ENCODE results near the gene ZNF500.

ZNF500 gene

DNA sequence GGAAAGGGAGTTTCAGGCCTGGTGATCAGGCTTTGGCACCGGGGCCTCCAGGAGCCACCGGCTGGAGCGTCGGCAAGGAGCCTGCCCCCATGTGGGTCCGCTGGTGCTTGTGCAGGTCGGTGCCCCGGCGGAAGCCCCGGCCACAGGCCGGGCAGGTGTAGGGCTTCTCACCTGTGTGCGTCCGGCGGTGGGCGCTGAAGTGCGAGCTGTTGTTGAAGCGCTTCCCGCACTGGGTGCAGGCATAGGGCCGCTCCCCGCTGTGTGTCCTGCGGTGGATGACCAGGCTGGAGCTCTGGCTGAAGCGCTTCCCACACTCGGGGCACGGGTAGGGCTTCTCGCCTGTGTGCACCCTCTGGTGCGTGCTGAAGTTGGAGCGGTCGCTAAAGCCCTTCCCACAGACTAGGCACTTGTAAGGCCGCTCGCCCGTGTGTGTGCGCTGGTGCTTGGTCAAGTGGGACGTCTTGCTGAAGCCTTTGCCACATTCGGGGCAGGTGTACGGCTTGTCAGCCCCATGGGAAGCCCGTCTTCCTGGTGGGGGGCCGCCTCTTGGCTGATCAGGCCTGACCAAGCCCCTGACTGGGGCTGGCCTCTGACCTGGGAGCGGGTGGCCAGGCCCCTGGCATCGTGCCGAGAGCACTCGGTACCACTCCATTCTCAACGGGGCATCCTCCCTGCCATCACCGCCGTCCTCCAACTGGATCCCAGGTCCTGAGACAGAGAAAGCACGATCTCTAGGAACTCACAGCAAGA is 14.4 kb downstream of the ZNF500 start:
- DNase-seq (ENCODE audit: low read depth, low spot score): no peak
- TF ChIP-seq, protein P1, sequence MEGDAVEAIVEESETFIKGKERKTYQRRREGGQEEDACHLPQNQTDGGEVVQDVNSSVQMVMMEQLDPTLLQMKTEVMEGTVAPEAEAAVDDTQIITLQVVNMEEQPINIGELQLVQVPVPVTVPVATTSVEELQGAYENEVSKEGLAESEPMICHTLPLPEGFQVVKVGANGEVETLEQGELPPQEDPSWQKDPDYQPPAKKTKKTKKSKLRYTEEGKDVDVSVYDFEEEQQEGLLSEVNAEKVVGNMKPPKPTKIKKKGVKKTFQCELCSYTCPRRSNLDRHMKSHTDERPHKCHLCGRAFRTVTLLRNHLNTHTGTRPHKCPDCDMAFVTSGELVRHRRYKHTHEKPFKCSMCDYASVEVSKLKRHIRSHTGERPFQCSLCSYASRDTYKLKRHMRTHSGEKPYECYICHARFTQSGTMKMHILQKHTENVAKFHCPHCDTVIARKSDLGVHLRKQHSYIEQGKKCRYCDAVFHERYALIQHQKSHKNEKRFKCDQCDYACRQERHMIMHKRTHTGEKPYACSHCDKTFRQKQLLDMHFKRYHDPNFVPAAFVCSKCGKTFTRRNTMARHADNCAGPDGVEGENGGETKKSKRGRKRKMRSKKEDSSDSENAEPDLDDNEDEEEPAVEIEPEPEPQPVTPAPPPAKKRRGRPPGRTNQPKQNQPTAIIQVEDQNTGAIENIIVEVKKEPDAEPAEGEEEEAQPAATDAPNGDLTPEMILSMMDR (IDR thresholded peaks at IDR 0.05; ENCODE audit: low read depth, low read length): no peak
- H3K4me3 ChIP-seq (ENCODE audit: low read depth, low read length): no peak overlapping the region
- in situ Hi-C loops (cut with HindIII; ENCODE audit: low sequenced_read_pairs): no loop called here

- in situ Hi-C loops (cut with HindIII; ENCODE audit: low sequenced_read_pairs): no loop called here
- H3K4me3 ChIP-seq (ENCODE audit: low read depth, low read length): no peak overlapping the region
- TF ChIP-seq, protein P1 (IDR thresholded peaks at IDR 0.05; ENCODE audit: low read depth, low read length): no peak
- DNase-seq (ENCODE audit: low read depth, low spot score): no peak
Observed at GRCh38 chr16:4750896-4751295, 16.1 kb downstream of the ZNF500 start.

DNA sequence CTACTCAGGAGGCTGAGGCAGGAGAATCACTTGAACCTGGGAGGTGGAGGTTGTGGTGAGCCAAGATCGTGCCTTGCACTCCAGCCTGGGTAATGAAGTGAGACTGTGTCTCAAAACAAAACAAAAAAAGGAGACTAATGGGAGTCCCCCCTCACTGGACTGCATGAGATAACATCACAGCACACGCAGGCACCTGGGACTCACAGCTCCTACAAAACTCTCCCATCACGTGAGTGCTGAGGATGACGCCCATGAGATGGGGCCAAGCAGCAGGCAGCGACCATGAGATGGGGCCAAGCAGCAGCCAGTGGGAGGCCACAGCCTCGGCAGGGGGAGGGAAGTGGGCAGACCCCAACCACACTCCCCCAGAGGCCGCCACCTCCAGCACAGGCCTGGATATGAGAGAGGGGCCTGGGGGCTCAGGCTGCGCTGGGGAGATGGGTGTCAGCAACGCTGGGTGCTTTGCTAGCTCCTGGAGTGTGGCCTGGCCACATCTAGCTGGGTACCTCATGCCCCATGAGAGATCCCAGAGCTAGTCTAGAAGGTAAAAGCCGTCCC is 17.2 kb downstream of the ZNF500 start:
- in situ Hi-C loops (cut with HindIII; ENCODE audit: low sequenced_read_pairs): no loop called here
- DNase-seq (ENCODE audit: low read depth, low spot score): no peak
- H3K4me3 ChIP-seq (ENCODE audit: low read depth, low read length): no peak overlapping the region
- TF ChIP-seq, protein P1 (IDR thresholded peaks at IDR 0.05; ENCODE audit: low read depth, low read length): no peak

GRCh38 chr16:4748682-4749411 is 18.1 kb downstream of the ZNF500 start:
- TF ChIP-seq, protein P1 (IDR thresholded peaks at IDR 0.05; ENCODE audit: low read depth, low read length): no peak
- no peak for DNase-seq (ENCODE audit: low read depth, low spot score)
- in situ Hi-C loops (cut with HindIII; ENCODE audit: low sequenced_read_pairs): no loop called here
- H3K4me3 ChIP-seq (ENCODE audit: low read depth, low read length): no peak overlapping the region

DNA sequence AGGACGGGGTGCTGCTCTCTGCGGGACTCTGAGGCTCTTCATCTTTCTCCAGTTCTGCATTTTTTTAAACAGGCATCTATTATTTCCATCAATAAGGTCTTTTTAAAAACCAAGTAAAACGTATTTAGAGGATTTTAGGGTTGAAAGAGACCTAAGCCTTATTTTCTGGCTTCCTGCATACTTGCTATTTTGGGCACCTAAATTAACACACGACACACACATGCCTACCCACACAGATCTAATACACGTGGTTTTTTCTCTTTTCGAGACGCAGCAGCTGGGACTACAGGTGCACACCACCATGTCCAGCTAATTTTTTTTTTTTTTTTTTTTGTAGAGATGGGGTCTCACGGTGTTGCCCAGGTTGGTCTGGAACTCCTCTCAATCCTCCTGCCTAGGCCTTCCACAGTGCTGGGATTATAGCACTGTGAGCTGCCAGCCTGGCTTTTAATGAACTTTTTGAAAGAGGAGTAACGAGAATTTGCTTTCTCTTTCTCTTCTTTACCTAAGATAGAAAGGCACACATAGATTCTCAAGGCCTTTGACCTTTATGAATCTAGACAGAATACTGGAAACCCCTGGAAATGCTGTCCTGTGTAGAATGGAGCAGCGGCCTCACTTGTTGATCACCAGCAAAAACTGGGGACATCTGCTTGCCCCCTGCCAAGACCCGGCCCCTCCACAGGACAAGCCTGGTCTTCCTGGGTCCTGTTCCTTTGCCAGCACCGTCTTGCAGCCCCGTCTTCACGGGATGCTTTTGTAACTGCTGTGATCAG is 18.9 kb downstream of the ZNF500 start:
- DNase-seq (ENCODE audit: low read depth, low spot score): no peak
- no peak overlapping the region for H3K4me3 ChIP-seq (ENCODE audit: low read depth, low read length)
- in situ Hi-C loops (cut with HindIII; ENCODE audit: low sequenced_read_pairs): no loop called here
- TF ChIP-seq, protein P1 (IDR thresholded peaks at IDR 0.05; ENCODE audit: low read depth, low read length): no peak

- DNase-seq (ENCODE audit: low read depth, low spot score): no peak
- in situ Hi-C loops (cut with HindIII; ENCODE audit: low sequenced_read_pairs): no loop called here
- TF ChIP-seq, protein P1 (IDR thresholded peaks at IDR 0.05; ENCODE audit: low read depth, low read length): no peak
- H3K4me3 ChIP-seq (ENCODE audit: low read depth, low read length): no peak overlapping the region
Observed at GRCh38 chr16:4746991-4747574, 19.9 kb downstream of the ZNF500 start.

Data from astrocyte of the spinal cord (primary cell).